Mesenchymal stem cell (in vitro differentiated cells and primary cell): ENCODE results near the gene KRT86.
"Not testable (repeated sequence)": the region's sequence is repeated elsewhere in the genome, so short reads cannot be mapped to it uniquely, and the experiment has no call there.

Experiments used
- DNase-seq: peaks from one replicate; pipeline ENCODE4 v3.0.0-alpha.2; 2013
- H2AFZ ChIP-seq: one replicate; pipeline ENCODE4 v1.6.1; 2013; ENCODE audit warnings: low read depth, mild to moderate bottlenecking, control low read depth, inconsistent platforms, low read length, moderate library complexity
- H2AK5ac ChIP-seq: 2 replicates; pipeline ENCODE4 v1.6.1; 2013; ENCODE audit warnings: low read length, moderate library complexity, mild to moderate bottlenecking, inconsistent platforms; ENCODE audit not compliant: severe bottlenecking
- H2BK120ac ChIP-seq: one replicate; pipeline ENCODE4 v1.6.1; 2013; ENCODE audit warnings: low read depth, mild to moderate bottlenecking, inconsistent platforms, low read length, moderate library complexity
- H2BK12ac ChIP-seq, 2 experiments: one replicate each; pipeline ENCODE4 v1.6.1; 2013; ENCODE audit warnings: inconsistent platforms in 2 of 2, low read length in 2 of 2, mild to moderate bottlenecking in 2 of 2, moderate library complexity in 2 of 2, control low read depth in 1 of 2
- H2BK15ac ChIP-seq: one replicate; pipeline ENCODE4 v1.6.1; 2013; ENCODE audit warnings: mild to moderate bottlenecking, low read depth, inconsistent platforms; ENCODE audit not compliant: poor library complexity, severe bottlenecking
- H2BK5ac ChIP-seq: 2 replicates; pipeline ENCODE4 v1.6.1; 2013; ENCODE audit warnings: low read depth, mild to moderate bottlenecking, low read length, control low read depth, inconsistent platforms; ENCODE audit not compliant: poor library complexity, severe bottlenecking
- H3K14ac ChIP-seq, 2 experiments: one replicate each; pipeline ENCODE4 v1.6.1; 2013; ENCODE audit warnings: inconsistent platforms in 2 of 2, low read length in 2 of 2, control low read depth in 1 of 2, mild to moderate bottlenecking in 1 of 2, moderate library complexity in 1 of 2
- H3K18ac ChIP-seq, 2 experiments: one replicate each; pipeline ENCODE4 v1.6.1; 2013; ENCODE audit warnings: inconsistent platforms in 2 of 2, low read length in 2 of 2, control low read depth in 1 of 2, low read depth in 1 of 2, mild to moderate bottlenecking in 1 of 2
- H3K23ac ChIP-seq, 2 experiments: one replicate each; pipeline ENCODE4 v1.6.1; 2013; ENCODE audit warnings: inconsistent platforms in 2 of 2, low read length in 2 of 2, mild to moderate bottlenecking in 2 of 2, moderate library complexity in 2 of 2, control low read depth in 1 of 2
- H3K27ac ChIP-seq: 2 replicates; pipeline ENCODE4 v1.5.1; 2013; ENCODE audit warnings: mild to moderate bottlenecking, moderate library complexity, low read length, control low read depth, inconsistent platforms; ENCODE audit not compliant: poor library complexity, severe bottlenecking
- H3K27me3 ChIP-seq, 2 experiments: 2 replicates each; pipeline versions ENCODE4 v1.6.1 to v1.7.0; 2013; ENCODE audit warnings: low read length in 2 of 2, mild to moderate bottlenecking in 2 of 2, moderate library complexity in 2 of 2, control low read depth in 1 of 2, inconsistent platforms in 1 of 2; ENCODE audit not compliant: control insufficient read depth in 1 of 2, insufficient read depth in 1 of 2
- H3K36me3 ChIP-seq, 2 experiments: 2 replicates each; pipeline versions ENCODE4 v1.6.1 to v1.7.0; 2013; ENCODE audit warnings: low read length in 2 of 2, control low read depth in 1 of 2, inconsistent platforms in 1 of 2, low read depth in 1 of 2, mild to moderate bottlenecking in 1 of 2; ENCODE audit not compliant: insufficient read depth in 2 of 2, control insufficient read depth in 1 of 2
- H3K4ac ChIP-seq, 2 experiments: one replicate each; pipeline ENCODE4 v1.6.1; 2013; ENCODE audit warnings: inconsistent platforms in 2 of 2, low read length in 2 of 2, mild to moderate bottlenecking in 2 of 2, moderate library complexity in 2 of 2, control low read depth in 1 of 2, low read depth in 1 of 2
- H3K4me1 ChIP-seq: 2 replicates; pipeline ENCODE4 v1.6.1; 2013; ENCODE audit warnings: low read depth, low read length, control low read depth; ENCODE audit not compliant: control insufficient read depth, insufficient read depth
- H3K4me2 ChIP-seq: 2 replicates; pipeline ENCODE4 v1.6.1; 2013; ENCODE audit warnings: low read length, mild to moderate bottlenecking, inconsistent platforms; ENCODE audit not compliant: poor library complexity, severe bottlenecking
- H3K4me3 ChIP-seq, 2 experiments: 2 replicates each; pipeline versions ENCODE4 v1.5.1 to v1.7.0; 2013; ENCODE audit warnings: low read length in 2 of 2, mild to moderate bottlenecking in 2 of 2, control low read depth in 1 of 2, low read depth in 1 of 2; ENCODE audit not compliant: insufficient read depth in 1 of 2
- H3K79me1 ChIP-seq: replicated peaks from 2 replicates; pipeline ENCODE4 v1.6.1; 2013; ENCODE audit warnings: mild to moderate bottlenecking, control low read depth, low read length, inconsistent platforms; ENCODE audit not compliant: poor library complexity, severe bottlenecking
- H3K9ac ChIP-seq: 2 replicates; pipeline ENCODE4 v1.7.0; 2013; ENCODE audit warnings: mild to moderate bottlenecking, low read length, moderate library complexity
- H3K9me3 ChIP-seq: 2 replicates; pipeline ENCODE4 v1.7.0; 2013; ENCODE audit warnings: mild to moderate bottlenecking, low read length; ENCODE audit not compliant: control insufficient read depth
- H4K8ac ChIP-seq: one replicate; pipeline ENCODE4 v1.6.1; 2013; ENCODE audit warnings: inconsistent platforms, mild to moderate bottlenecking, low read length, moderate library complexity
- H4K91ac ChIP-seq: one replicate; pipeline ENCODE4 v1.6.1; 2013; ENCODE audit warnings: mild to moderate bottlenecking, low read length, inconsistent platforms
- whole genome bisulfite sequencing: methylation state at CpG from one replicate; pipeline ENCODE4 v1.1.7; 2013; ENCODE audit warnings: mixed read lengths; 5-methylcytosine and 5-hydroxymethylcytosine counted together

The KRT86 gene

DNA sequence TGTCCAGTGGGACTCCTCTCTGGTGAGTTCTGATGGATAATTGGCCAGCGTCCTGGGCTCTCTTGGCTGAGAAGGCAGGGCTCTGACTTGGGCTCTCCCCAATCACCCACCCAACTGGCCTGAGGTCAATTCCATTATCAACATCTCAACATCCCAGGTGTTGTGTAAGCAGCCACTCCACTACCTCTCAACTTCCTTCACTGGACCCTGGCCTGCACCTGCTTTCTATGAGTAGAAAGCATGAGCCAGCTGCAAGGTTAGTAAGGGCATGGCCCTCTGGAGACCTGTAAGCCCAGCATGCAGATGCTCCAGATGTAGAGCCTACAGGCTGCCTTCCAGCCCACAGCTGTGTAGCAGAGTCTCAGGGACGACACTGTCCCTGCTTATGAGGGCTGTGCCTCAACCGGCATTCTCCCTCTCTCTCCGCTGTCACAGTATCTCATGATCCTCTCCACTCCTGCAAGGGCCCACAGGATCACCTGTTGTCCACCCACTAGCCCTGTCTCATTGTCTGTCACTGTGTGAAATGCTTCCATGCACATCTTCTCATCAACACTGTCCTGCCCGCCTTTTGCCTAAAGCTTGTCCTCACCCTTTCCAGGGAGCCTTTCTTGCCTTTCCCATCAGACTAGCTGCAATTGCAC, 22.2 kb downstream of the KRT86 start:
- Histone ChIP-seq H3K36me3 (no peaks in the 10 kb centered on the region), H3K79me1 (no peaks in the 10 kb centered on the region), H3K4ac (no peak overlapping the region), H2BK120ac (no peak overlapping the region), H3K9me3 (no peaks in the 10 kb centered on the region), H2BK5ac (no peak overlapping the region), H4K91ac (no peak overlapping the region), H3K9ac (no peak overlapping the region), H3K4me3 (no peak overlapping the region), H3K23ac (no peak overlapping the region), H2BK15ac (no peak overlapping the region), H3K18ac (no peak overlapping the region), H3K4me2 (no peak overlapping the region), H3K14ac (no peak overlapping the region), H3K27ac (no peak overlapping the region), H3K4me1 (no peaks in the 10 kb centered on the region), H4K8ac (no peak overlapping the region), H3K27me3 (peaks cover 58 to 59% of the 10 kb centered on the region in 2 experiments), H2BK12ac (no peak overlapping the region), H2AFZ (no peak overlapping the region), H2AK5ac (no peak overlapping the region)
- 85% methylated on average over 5 of the region's 5 CpGs for WGBS
- DNase-seq: no peak

DNA sequence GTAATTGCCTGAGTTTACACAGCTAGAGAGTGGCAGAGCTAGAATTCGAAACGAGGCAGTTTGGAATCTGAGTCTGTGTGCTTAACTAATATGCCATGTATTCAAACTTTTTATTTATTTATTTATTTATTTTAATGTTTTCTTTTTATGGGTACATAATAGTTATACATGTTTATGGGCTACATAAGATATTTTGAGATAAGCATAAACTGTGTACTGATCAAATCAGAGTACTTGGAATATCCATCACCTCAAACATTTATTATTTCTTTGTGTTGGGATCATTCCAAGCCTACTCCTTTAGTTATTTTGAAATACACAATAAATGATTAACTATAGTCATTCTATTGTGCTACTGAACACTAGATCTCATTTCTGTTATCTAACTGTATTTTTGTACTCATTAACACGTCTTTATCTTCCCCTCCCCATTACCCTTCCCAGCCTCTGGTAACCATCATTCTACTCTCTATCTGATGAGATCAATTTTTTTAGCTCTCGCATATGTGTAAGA, 24.3 kb downstream of the KRT86 start:
- H2BK12ac ChIP-seq: no peak overlapping the region

DNA sequence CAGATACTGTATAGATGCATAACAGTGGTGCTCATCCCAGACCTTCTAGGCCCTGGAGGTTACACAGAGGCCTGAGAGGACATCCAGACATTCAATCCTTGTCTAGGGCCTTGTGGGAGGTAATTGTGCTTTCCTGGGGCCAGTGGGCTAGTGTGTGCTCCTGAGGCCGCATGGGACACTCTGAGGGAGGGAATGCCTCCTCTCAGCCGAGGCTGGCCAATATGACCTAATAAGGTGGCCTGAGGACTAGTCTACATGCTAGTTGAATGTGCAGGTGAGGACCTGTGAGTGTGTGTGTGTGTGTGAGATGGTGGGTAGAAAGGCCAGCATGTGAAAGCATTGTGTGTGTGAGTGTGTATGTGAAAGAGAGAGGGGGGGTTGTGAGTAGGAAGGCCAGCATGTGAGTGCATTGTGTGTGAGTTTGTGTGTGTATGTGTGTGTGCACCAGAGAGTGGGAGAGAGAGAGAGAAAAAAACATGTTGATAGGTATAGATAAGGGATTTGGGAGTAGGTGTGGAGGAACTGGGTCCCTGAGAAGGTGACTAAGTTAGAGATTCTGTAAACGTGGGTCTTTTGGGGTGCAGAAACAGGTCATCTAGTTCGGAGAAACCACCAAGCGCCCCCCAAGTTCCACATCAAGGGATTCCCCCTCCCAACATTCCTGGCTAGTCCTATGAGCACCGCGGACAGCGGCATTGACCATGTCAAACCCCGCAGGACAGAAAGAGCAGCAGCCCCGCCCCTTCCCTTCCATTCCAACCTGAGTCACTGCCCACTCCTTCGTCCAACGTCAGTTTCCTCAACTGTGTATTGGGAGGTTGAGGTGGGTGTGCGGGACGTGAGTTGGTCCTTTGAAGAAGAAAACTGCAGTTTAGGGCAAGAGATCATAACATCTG, 26.6 kb downstream of the KRT86 start:
- Histone ChIP-seq H3K18ac (no peak overlapping the region), H2AK5ac (no peak overlapping the region), H3K27me3 (peaks cover 47 to 58% of the 10 kb centered on the region in 2 experiments), H2BK5ac (no peak overlapping the region), H4K91ac (peak overlapping the region; percentile 14), H3K4me3 (no peak overlapping the region), H3K36me3 (no peaks in the 10 kb centered on the region), H3K4me2 (no peak overlapping the region), H4K8ac (no peak overlapping the region), H3K14ac (no peak overlapping the region), H2BK12ac (no peak overlapping the region), H3K9me3 (no peaks in the 10 kb centered on the region), H3K27ac (no peak overlapping the region), H3K23ac (no peak overlapping the region), H2BK15ac (no peak overlapping the region), H3K4ac (no peak overlapping the region), H3K4me1 (no peaks in the 10 kb centered on the region), H3K79me1 (no peaks in the 10 kb centered on the region), H3K9ac (no peak overlapping the region), H2BK120ac (no peak overlapping the region), H2AFZ (no peak overlapping the region)
- peak; percentile 11 for DNase-seq
- 44% methylated on average over 9 of the region's 14 CpGs for WGBS

More for the DNA sequence above, 24.3 kb downstream of the KRT86 start:
- Histone ChIP-seq H4K8ac (no peak overlapping the region), H3K14ac (no peak overlapping the region), H2BK15ac (no peak overlapping the region), H3K36me3 (no peaks in the 10 kb centered on the region), H3K9me3 (no peaks in the 10 kb centered on the region), H4K91ac (no peak overlapping the region), H3K23ac (no peak overlapping the region), H3K4ac (no peak overlapping the region), H3K4me1 (no peaks in the 10 kb centered on the region), H2AK5ac (no peak overlapping the region), H3K27ac (no peak overlapping the region), H2AFZ (no peak overlapping the region), H2BK120ac (no peak overlapping the region), H3K79me1 (no peaks in the 10 kb centered on the region), H3K4me3 (no peak overlapping the region), H3K18ac (no peak overlapping the region), H3K9ac (no peak overlapping the region), H3K4me2 (no peak overlapping the region), H3K27me3 (peaks cover 49 to 51% of the 10 kb centered on the region in 2 experiments), H2BK5ac (no peak overlapping the region)
- 62% methylated on average over 2 of the region's 4 CpGs for WGBS
- DNase-seq: no peak

DNA sequence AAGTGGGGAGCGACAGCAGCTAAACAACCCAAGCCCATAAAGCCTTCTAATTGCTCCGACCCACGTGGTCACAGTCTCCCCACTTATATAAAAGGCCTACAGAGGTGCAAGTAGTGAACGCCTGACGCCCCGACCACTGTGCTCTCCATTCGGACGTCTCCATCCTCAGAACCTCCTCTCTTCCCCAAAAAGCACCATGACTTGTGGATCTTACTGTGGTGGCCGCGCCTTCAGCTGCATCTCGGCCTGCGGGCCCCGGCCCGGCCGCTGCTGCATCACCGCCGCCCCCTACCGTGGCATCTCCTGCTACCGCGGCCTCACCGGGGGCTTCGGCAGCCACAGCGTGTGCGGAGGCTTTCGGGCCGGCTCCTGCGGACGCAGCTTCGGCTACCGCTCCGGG, 27.3 kb downstream of the KRT86 start:
- 84% methylated on average over 8 of the region's 31 CpGs for WGBS
- not testable (repeated sequence) for H3K9ac ChIP-seq, H3K4me1 ChIP-seq, H2BK12ac ChIP-seq, H3K4ac ChIP-seq, H3K4me2 ChIP-seq, H3K14ac ChIP-seq, DNase-seq, H2AK5ac ChIP-seq, H2BK5ac ChIP-seq, H2AFZ ChIP-seq, H3K36me3 ChIP-seq, H3K27ac ChIP-seq, H3K18ac ChIP-seq, H2BK120ac ChIP-seq, H3K23ac ChIP-seq, H3K9me3 ChIP-seq, H3K79me1 ChIP-seq, H3K4me3 ChIP-seq, H4K91ac ChIP-seq, H2BK15ac ChIP-seq, H4K8ac ChIP-seq
- peaks cover 47 to 63% of the 10 kb centered on the region in 2 experiments for H3K27me3 ChIP-seq
